Parathyroid adenoma (tissue), 2 donors: ENCODE data around the gene HHIPL2.

Experiments used
- H2AFZ ChIP-seq: fragments of 300-600 bp; sonication (generic); one replicate; pipeline ENCODE4 v1.7.0; 2017; ENCODE audit warnings: antibody characterized with exemption, mild to moderate bottlenecking
- H3K27ac ChIP-seq: fragments of 300-600 bp; sonication (generic); one replicate; pipeline ENCODE4 v1.7.0; 2017
- H3K27me3 ChIP-seq: fragments of 300-600 bp; sonication (generic); one replicate; pipeline ENCODE4 v1.7.0; 2017; ENCODE audit warnings: low read length; ENCODE audit not compliant: control insufficient read depth, insufficient read depth
- H3K36me3 ChIP-seq: fragments of 300-600 bp; sonication (generic); one replicate; pipeline ENCODE4 v1.7.0; 2017; ENCODE audit warnings: low read length; ENCODE audit not compliant: control insufficient read depth, insufficient read depth
- H3K4me1 ChIP-seq: fragments of 300-600 bp; sonication (generic); one replicate; pipeline ENCODE4 v1.7.0; 2017; ENCODE audit warnings: control low read depth
- H3K4me2 ChIP-seq: fragments of 300-600 bp; sonication (generic); one replicate; pipeline ENCODE4 v1.7.0; 2017; ENCODE audit warnings: low read length
- H3K4me3 ChIP-seq: fragments of 300-600 bp; sonication (generic); one replicate; pipeline ENCODE4 v1.7.0; 2017; ENCODE audit warnings: low read depth, low read length
- H3K79me2 ChIP-seq: fragments of 300-600 bp; sonication (generic); one replicate; pipeline ENCODE4 v1.7.0; 2017; ENCODE audit warnings: control low read depth
- H3K9ac ChIP-seq: fragments of 300-600 bp; sonication (generic); one replicate; pipeline ENCODE4 v1.7.0; 2017; ENCODE audit warnings: mild to moderate bottlenecking
- H3K9me3 ChIP-seq: fragments of 300-600 bp; sonication (generic); one replicate; pipeline ENCODE4 v1.7.0; 2017; ENCODE audit warnings: low read length; ENCODE audit not compliant: control insufficient read depth
- CTCF ChIP-seq: fragments of 300-600 bp; sonication (generic); IDR thresholded peaks from one replicate; pipeline ENCODE4 v1.7.0; 2017; ENCODE audit warnings: antibody characterized with exemption, mild to moderate bottlenecking
- donor health status: primary hyperparathyroidism.

Gene HHIPL2

GRCh38 chr1:222582099-222582774 lies 34.3 kb upstream of the HHIPL2 start:
- Histone ChIP-seq H3K9me3 (no peaks in the 10 kb centered on the region), H3K79me2 (no peaks in the 10 kb centered on the region), H3K4me1 (no peaks in the 10 kb centered on the region), H3K9ac (no peak overlapping the region), H3K36me3 (no peaks in the 10 kb centered on the region), H2AFZ (no peak overlapping the region), H3K4me2 (no peak overlapping the region), H3K27ac (no peak overlapping the region), H3K27me3 (no peaks in the 10 kb centered on the region), H3K4me3 (no peak overlapping the region)
- no peak for TF ChIP-seq CTCF

GRCh38 chr1:222579316-222579715 lies 31.4 kb upstream of the HHIPL2 start:
- H3K9me3 ChIP-seq, result no peaks in the 10 kb centered on the region
- no peak overlapping the region for H3K27ac ChIP-seq
- no peak overlapping the region for H3K9ac ChIP-seq
- no peaks in the 10 kb centered on the region for H3K79me2 ChIP-seq
- TF ChIP-seq CTCF, result no peak
- no peaks in the 10 kb centered on the region for H3K4me1 ChIP-seq
- no peak overlapping the region for H3K4me3 ChIP-seq
- H3K36me3 ChIP-seq, result no peaks in the 10 kb centered on the region
- H2AFZ ChIP-seq, result no peak overlapping the region
- no peak overlapping the region for H3K4me2 ChIP-seq
- no peaks in the 10 kb centered on the region for H3K27me3 ChIP-seq

- H3K4me1 ChIP-seq, result no peaks in the 10 kb centered on the region
- H3K79me2 ChIP-seq, result no peaks in the 10 kb centered on the region
- H3K9me3 ChIP-seq, result no peaks in the 10 kb centered on the region
- no peak overlapping the region for H3K4me2 ChIP-seq
- H3K27me3 ChIP-seq, result no peaks in the 10 kb centered on the region
- no peaks in the 10 kb centered on the region for H3K36me3 ChIP-seq
- no peak for TF ChIP-seq CTCF
- no peak overlapping the region for H3K4me3 ChIP-seq
- no peak overlapping the region for H2AFZ ChIP-seq
- H3K27ac ChIP-seq, result no peak overlapping the region
- H3K9ac ChIP-seq, result no peak overlapping the region
Measured at GRCh38 chr1:222570837-222571236, 22.9 kb upstream of the HHIPL2 start.

- no peaks in the 10 kb centered on the region for H3K4me1 ChIP-seq
- H3K36me3 ChIP-seq, result no peaks in the 10 kb centered on the region
- no peak overlapping the region for H3K9ac ChIP-seq
- TF ChIP-seq CTCF, result no peak
- no peak overlapping the region for H3K27ac ChIP-seq
- H2AFZ ChIP-seq, result no peak overlapping the region
- H3K4me2 ChIP-seq, result no peak overlapping the region
- H3K27me3 ChIP-seq, result no peaks in the 10 kb centered on the region
- H3K4me3 ChIP-seq, result no peak overlapping the region
- H3K9me3 ChIP-seq, result no peaks in the 10 kb centered on the region
- no peaks in the 10 kb centered on the region for H3K79me2 ChIP-seq
Measured at GRCh38 chr1:222561656-222562055, 13.8 kb upstream of the HHIPL2 start.

- Histone ChIP-seq H3K4me3 (no peak overlapping the region), H3K27ac (no peak overlapping the region), H2AFZ (no peak overlapping the region), H3K4me1 (no peaks in the 10 kb centered on the region), H3K9ac (no peak overlapping the region), H3K27me3 (no peaks in the 10 kb centered on the region), H3K79me2 (no peaks in the 10 kb centered on the region), H3K36me3 (no peaks in the 10 kb centered on the region), H3K4me2 (no peak overlapping the region), H3K9me3 (no peaks in the 10 kb centered on the region)
- TF ChIP-seq CTCF, result no peak
Measured at GRCh38 chr1:222557574-222557973, 9.7 kb upstream of the HHIPL2 start.
